ENCODE data around the gene SFTPB. TPM values are rescaled to one million over a fixed set of nuclear protein-coding genes. Genes with fewer than 3 reads are reported as not detected.
A peak's percentile ranks its signal among the peaks of the same experiment; 100 is the strongest.
"Not testable (repeated sequence)": the region's sequence is repeated elsewhere in the genome, so short reads cannot be mapped to it uniquely, and the experiment has no call there.

Gene SFTPB
- 1 to 10 TPM in 1 of 2 donors, under 1 TPM in 1; 0.77 to 1.9 TPM for polyA plus RNA-seq

GRCh38 chr2:85668009-85668856 lies at the start of gene SFTPB:
TSS of gene SFTPB (minus strand) at chr2:85668199. CDS start at chr2:85668183, 16 bp downstream.
- no peaks in the 10 kb centered on the region for H3K27me3 ChIP-seq (ENCODE audit: control insufficient read depth in 1 of 2, insufficient read depth in 2 of 2, low read length in 2 of 2)
- no peak within 1 kb of the TSS for H3K27ac ChIP-seq (ENCODE audit: low read depth in 2 of 2, low read length in 1 of 2)
- no peak within 1 kb of the TSS for H3K4me3 ChIP-seq (ENCODE audit: low read depth in 1 of 2, low read length in 2 of 2)
- H3K9me3 ChIP-seq (ENCODE audit: control insufficient read depth in 2 of 2, insufficient read depth in 1 of 2, low read depth in 1 of 2, low read length in 1 of 2), result no peaks in the 10 kb centered on the region
- H3K36me3 ChIP-seq (ENCODE audit: control insufficient read depth in 2 of 2, insufficient read depth in 2 of 2, low read length in 1 of 2), result no peaks in the 10 kb centered on the region
- H3K4me1 ChIP-seq (ENCODE audit: control insufficient read depth in 2 of 2, insufficient read depth in 2 of 2, low read length in 1 of 2), result peaks cover 0 to 4% of the 10 kb centered on the region in 2 donors
- WGBS, 2 donors, result 84 to 85% methylated on average over 5 of the region's 5 CpGs

DNA sequence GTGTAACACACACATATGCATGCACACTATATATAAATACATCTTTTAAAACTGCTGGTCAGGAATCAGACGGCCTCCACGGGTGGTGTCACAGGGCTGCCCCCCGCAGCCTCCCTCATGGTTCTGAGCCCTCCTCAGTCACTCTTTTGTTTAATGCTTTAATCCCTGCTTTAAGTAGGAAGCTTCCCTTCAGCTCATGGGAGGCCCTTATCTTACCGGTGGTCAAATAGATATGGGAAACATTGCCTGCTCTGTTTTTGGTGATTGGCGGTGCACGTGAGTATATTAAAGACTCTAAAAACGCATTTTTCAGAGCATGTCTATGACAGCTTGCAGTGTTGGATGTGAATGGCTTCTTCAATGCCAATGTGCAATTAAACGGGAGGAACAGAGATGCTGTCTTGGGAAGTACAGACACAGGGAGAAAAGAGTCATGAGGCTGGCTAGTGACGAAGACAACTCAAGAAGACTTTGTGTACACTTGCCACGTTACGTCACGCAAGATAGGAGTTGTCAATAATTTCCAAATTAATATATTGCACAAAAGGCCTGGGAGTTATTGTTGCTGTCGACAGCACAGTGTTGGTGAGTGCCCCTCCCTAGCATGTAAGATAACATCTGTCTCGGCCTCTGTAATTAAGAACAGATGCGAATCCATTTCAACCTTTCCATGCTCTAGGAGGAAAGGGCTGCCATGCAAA lies 49.5 kb upstream of the SFTPB start:
- 77 to 79% methylated on average over 15 of the region's 15 CpGs for WGBS, 2 donors
- Histone ChIP-seq H3K4me1 (ENCODE audit: control insufficient read depth in 2 of 2, insufficient read depth in 2 of 2, low read length in 1 of 2) (peaks cover 0 to 3% of the 10 kb centered on the region in 2 donors), H3K27ac (ENCODE audit: low read depth in 2 of 2, low read length in 1 of 2) (no peak overlapping the region)

GRCh38 chr2:85716346-85716914 lies 48.4 kb upstream of the SFTPB start:
- H3K4me1 ChIP-seq (ENCODE audit: control insufficient read depth in 2 of 2, insufficient read depth in 2 of 2, low read length in 1 of 2), result peaks cover 0 to 3% of the 10 kb centered on the region in 2 donors
- no peaks in the 10 kb centered on the region for H3K9me3 ChIP-seq (ENCODE audit: control insufficient read depth in 2 of 2, insufficient read depth in 1 of 2, low read depth in 1 of 2, low read length in 1 of 2)
- H3K36me3 ChIP-seq (ENCODE audit: control insufficient read depth in 2 of 2, insufficient read depth in 2 of 2, low read length in 1 of 2), result no peaks in the 10 kb centered on the region
- no peak overlapping the region for H3K4me3 ChIP-seq (ENCODE audit: low read depth in 1 of 2, low read length in 2 of 2)
- WGBS, 2 donors, result 81 to 83% methylated on average over 13 of the region's 13 CpGs
- H3K27ac ChIP-seq (ENCODE audit: low read depth in 2 of 2, low read length in 1 of 2), result no peak overlapping the region
- no peaks in the 10 kb centered on the region for H3K27me3 ChIP-seq (ENCODE audit: control insufficient read depth in 1 of 2, insufficient read depth in 2 of 2, low read length in 2 of 2)

More for the DNA sequence above, 49.5 kb upstream of the SFTPB start:
- no peaks in the 10 kb centered on the region for H3K9me3 ChIP-seq (ENCODE audit: control insufficient read depth in 2 of 2, insufficient read depth in 1 of 2, low read depth in 1 of 2, low read length in 1 of 2)
- H3K36me3 ChIP-seq (ENCODE audit: control insufficient read depth in 2 of 2, insufficient read depth in 2 of 2, low read length in 1 of 2), result no peaks in the 10 kb centered on the region
- no peak overlapping the region for H3K4me3 ChIP-seq (ENCODE audit: low read depth in 1 of 2, low read length in 2 of 2)
- no peaks in the 10 kb centered on the region for H3K27me3 ChIP-seq (ENCODE audit: control insufficient read depth in 1 of 2, insufficient read depth in 2 of 2, low read length in 2 of 2)

DNA sequence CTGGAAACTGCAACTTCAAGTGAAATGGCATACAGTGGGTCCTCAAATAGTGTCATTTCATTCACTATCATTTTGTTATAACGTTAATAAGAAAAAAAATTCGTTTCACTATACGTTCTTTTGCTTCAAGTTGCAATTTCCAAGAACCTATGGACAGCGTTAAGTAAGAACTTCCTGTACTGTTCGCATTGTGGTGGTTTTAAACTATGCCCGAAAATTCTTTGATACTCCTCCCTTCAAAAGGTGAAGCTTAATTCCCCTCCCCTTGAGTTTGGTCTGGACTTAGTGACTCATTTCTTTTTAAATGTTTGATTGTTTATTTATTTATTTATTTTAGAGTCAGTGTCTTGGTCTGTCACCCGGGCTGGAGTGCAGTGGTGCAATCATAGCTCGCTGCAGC lies 46.8 kb upstream of the SFTPB start:
- Histone ChIP-seq H3K4me3 (ENCODE audit: low read depth in 1 of 2, low read length in 2 of 2) (no peak overlapping the region), H3K9me3 (ENCODE audit: control insufficient read depth in 2 of 2, insufficient read depth in 1 of 2, low read depth in 1 of 2, low read length in 1 of 2) (no peaks in the 10 kb centered on the region), H3K27me3 (ENCODE audit: control insufficient read depth in 1 of 2, insufficient read depth in 2 of 2, low read length in 2 of 2) (no peaks in the 10 kb centered on the region), H3K27ac (ENCODE audit: low read depth in 2 of 2, low read length in 1 of 2) (no peak overlapping the region), H3K4me1 (ENCODE audit: control insufficient read depth in 2 of 2, insufficient read depth in 2 of 2, low read length in 1 of 2) (peaks cover 0 to 3% of the 10 kb centered on the region in 2 donors), H3K36me3 (ENCODE audit: control insufficient read depth in 2 of 2, insufficient read depth in 2 of 2, low read length in 1 of 2) (no peaks in the 10 kb centered on the region)
- WGBS, 2 donors, result 72 to 81% methylated on average over 8 of the region's 8 CpGs

- WGBS, 2 donors, result 90 to 92% methylated on average over 7 of the region's 7 CpGs
- H3K9me3 ChIP-seq (ENCODE audit: control insufficient read depth in 2 of 2, insufficient read depth in 1 of 2, low read depth in 1 of 2, low read length in 1 of 2); H3K27ac ChIP-seq (ENCODE audit: low read depth in 2 of 2, low read length in 1 of 2); H3K36me3 ChIP-seq (ENCODE audit: control insufficient read depth in 2 of 2, insufficient read depth in 2 of 2, low read length in 1 of 2); H3K27me3 ChIP-seq (ENCODE audit: control insufficient read depth in 1 of 2, insufficient read depth in 2 of 2, low read length in 2 of 2); H3K4me1 ChIP-seq (ENCODE audit: control insufficient read depth in 2 of 2, insufficient read depth in 2 of 2, low read length in 1 of 2); H3K4me3 ChIP-seq (ENCODE audit: low read depth in 1 of 2, low read length in 2 of 2): not testable (repeated sequence)
Measured at GRCh38 chr2:85714421-85714820, 46.4 kb upstream of the SFTPB start.

DNA sequence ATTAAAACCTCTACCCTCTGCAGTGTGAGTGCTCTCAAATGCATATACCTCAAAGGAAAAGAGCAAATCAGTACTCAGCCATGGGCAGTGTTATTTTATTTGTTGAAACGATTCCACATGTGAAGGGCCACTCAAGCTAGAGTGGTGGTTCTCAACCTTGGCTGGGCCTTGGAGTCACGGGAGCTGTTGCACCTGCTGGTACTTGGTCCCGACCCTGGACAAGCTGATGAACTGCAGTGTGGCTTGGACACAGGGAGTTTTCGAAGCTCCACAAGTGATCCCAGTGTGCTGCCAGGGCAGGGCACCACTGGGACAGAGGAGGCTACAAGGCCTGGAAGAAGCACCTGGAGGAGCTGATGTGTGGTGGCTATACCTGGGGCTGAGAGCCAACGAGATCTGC lies 45.8 kb upstream of the SFTPB start:
- 81 to 91% methylated on average over 5 of the region's 5 CpGs for WGBS, 2 donors
- H3K36me3 ChIP-seq (ENCODE audit: control insufficient read depth in 2 of 2, insufficient read depth in 2 of 2, low read length in 1 of 2), result no peaks in the 10 kb centered on the region
- H3K9me3 ChIP-seq (ENCODE audit: control insufficient read depth in 2 of 2, insufficient read depth in 1 of 2, low read depth in 1 of 2, low read length in 1 of 2), result no peaks in the 10 kb centered on the region
- no peaks in the 10 kb centered on the region for H3K27me3 ChIP-seq (ENCODE audit: control insufficient read depth in 1 of 2, insufficient read depth in 2 of 2, low read length in 2 of 2)
- peaks cover 0 to 3% of the 10 kb centered on the region in 2 donors for H3K4me1 ChIP-seq (ENCODE audit: control insufficient read depth in 2 of 2, insufficient read depth in 2 of 2, low read length in 1 of 2)
- no peak overlapping the region for H3K4me3 ChIP-seq (ENCODE audit: low read depth in 1 of 2, low read length in 2 of 2)
- H3K27ac ChIP-seq (ENCODE audit: low read depth in 2 of 2, low read length in 1 of 2), result no peak overlapping the region

DNA sequence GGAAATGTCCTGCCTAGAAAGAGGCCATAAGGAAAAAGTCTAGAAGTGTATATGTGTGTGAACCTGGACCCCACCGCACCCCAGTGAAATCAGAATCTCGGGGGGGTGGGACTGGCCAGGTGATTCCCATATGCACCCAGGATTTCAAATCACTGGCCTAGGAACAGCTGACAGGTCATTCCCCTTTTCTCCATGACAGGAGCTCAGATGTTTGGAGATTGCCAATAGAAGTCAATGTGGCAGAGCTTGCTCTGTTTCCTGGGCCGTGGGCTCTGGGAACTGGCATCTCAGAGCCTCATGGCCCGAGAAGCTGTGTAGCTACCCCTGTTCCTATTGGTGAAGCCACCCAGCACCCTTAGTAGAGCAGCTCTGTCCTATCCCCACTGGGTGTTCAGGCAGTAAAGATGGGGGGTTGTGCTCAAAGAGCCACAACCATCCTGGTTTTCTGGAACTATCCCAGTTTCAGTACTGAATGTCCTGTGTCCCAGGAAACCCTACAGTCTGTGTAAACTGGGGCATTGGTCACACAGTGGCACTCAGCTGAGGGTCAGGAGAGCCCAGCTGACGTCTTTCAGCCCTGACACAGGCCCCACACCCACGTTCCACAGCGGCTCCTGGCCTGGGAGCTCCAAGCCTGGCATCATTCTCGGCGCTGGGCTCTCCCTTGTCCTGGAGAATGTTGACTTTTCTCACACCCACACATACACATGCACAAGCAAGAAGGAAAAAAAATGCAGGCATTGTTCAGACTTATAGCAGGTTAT lies 45.0 kb upstream of the SFTPB start:
- Histone ChIP-seq H3K27me3 (ENCODE audit: control insufficient read depth in 1 of 2, insufficient read depth in 2 of 2, low read length in 2 of 2) (no peaks in the 10 kb centered on the region), H3K9me3 (ENCODE audit: control insufficient read depth in 2 of 2, insufficient read depth in 1 of 2, low read depth in 1 of 2, low read length in 1 of 2) (no peaks in the 10 kb centered on the region), H3K4me3 (ENCODE audit: low read depth in 1 of 2, low read length in 2 of 2) (no peak overlapping the region), H3K36me3 (ENCODE audit: control insufficient read depth in 2 of 2, insufficient read depth in 2 of 2, low read length in 1 of 2) (no peaks in the 10 kb centered on the region), H3K27ac (ENCODE audit: low read depth in 2 of 2, low read length in 1 of 2) (peak overlapping the region in 1 of 2 donors; percentile 10), H3K4me1 (ENCODE audit: control insufficient read depth in 2 of 2, insufficient read depth in 2 of 2, low read length in 1 of 2) (peaks cover 0 to 3% of the 10 kb centered on the region in 2 donors)
- 62 to 65% methylated on average over 9 of the region's 9 CpGs for WGBS, 2 donors

DNA sequence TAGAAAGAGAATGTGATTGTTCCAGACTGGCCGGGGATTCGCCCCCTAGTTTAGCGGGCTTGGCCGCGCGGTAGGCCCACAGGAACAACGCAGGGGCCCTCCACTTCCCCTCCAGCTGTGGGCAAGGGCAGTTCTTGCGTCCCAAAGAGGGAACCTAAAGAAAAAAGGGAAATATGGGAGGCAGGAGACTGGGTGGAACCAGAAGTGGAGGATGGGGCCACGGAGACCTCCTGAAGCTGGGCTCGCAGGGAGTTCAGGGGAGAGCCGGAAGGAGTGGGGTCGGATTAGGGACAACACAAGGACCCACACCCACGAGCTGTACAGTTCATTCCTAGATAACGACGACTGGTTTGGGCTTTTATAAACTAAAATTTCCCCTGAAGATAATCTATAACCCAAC lies 44.3 kb upstream of the SFTPB start:
- Histone ChIP-seq H3K4me1 (ENCODE audit: control insufficient read depth in 2 of 2, insufficient read depth in 2 of 2, low read length in 1 of 2) (peaks cover 0 to 3% of the 10 kb centered on the region in 2 donors), H3K27me3 (ENCODE audit: control insufficient read depth in 1 of 2, insufficient read depth in 2 of 2, low read length in 2 of 2) (no peaks in the 10 kb centered on the region), H3K9me3 (ENCODE audit: control insufficient read depth in 2 of 2, insufficient read depth in 1 of 2, low read depth in 1 of 2, low read length in 1 of 2) (no peaks in the 10 kb centered on the region), H3K36me3 (ENCODE audit: control insufficient read depth in 2 of 2, insufficient read depth in 2 of 2, low read length in 1 of 2) (no peaks in the 10 kb centered on the region), H3K27ac (ENCODE audit: low read depth in 2 of 2, low read length in 1 of 2) (peak overlapping the region in 1 of 2 donors; percentile 10), H3K4me3 (ENCODE audit: low read depth in 1 of 2, low read length in 2 of 2) (no peak overlapping the region)
- 80 to 83% methylated on average over 15 of the region's 15 CpGs for WGBS, 2 donors

GRCh38 chr2:85711578-85712060 lies 43.6 kb upstream of the SFTPB start:
- Histone ChIP-seq H3K4me1 (ENCODE audit: control insufficient read depth in 2 of 2, insufficient read depth in 2 of 2, low read length in 1 of 2) (peaks cover 3% of the 10 kb centered on the region in 2 donors), H3K27me3 (ENCODE audit: control insufficient read depth in 1 of 2, insufficient read depth in 2 of 2, low read length in 2 of 2) (no peaks in the 10 kb centered on the region), H3K9me3 (ENCODE audit: control insufficient read depth in 2 of 2, insufficient read depth in 1 of 2, low read depth in 1 of 2, low read length in 1 of 2) (no peaks in the 10 kb centered on the region), H3K36me3 (ENCODE audit: control insufficient read depth in 2 of 2, insufficient read depth in 2 of 2, low read length in 1 of 2) (no peaks in the 10 kb centered on the region), H3K4me3 (ENCODE audit: low read depth in 1 of 2, low read length in 2 of 2) (no peak overlapping the region), H3K27ac (ENCODE audit: low read depth in 2 of 2, low read length in 1 of 2) (peak overlapping the region in 1 of 2 donors; percentile 41)
- WGBS, 2 donors, result 89 to 91% methylated on average over 8 of the region's 8 CpGs
